Measurements from ENCODE around the gene SEPTIN5.

DNA sequence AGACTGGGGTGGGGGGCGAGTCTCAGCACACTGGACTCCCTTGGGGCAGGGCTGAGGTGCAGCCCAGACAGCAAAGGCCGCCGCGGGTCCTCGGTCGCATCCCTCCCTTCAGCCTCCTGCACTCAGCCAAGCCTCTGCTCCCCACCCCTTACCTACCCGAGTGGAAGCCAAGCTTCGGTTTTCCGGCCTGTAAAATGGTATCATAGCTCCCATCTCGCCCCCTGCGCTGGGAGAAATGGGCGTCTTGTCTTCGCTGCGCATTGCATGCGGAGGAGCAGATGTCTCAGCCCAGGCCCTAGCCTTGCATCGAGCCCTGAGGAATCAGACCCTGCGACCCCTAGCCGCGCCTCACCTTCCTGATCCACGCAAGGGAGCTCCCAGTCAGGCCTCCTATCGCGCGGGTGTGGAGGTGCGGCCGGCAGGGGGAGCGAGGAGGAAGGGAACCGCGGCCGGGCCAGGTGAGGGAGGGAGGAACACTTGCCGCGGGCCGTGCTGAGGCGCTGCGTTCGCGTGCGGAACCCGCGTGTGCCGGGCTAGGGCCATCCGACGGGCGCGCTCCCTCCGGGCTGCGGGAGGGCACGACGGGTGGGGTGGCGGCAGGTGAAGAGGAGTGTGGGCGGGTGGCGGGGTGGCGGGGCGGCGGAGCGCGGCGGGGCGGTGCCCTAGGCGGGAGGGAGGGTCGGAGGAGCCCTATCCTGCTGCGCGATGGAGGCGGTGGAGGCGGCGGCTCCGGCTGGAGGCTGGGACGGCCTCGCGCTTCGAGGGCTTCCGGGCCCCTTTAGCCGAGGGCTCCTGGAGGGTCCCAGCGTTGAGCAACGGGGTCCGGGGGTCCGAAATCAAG, 42.2 kb downstream of the SEPTIN5 start:
- TF ChIP-seq POLR2A (IDR thresholded peaks at IDR 0.05), result no peak
- TF ChIP-seq, protein P1, sequence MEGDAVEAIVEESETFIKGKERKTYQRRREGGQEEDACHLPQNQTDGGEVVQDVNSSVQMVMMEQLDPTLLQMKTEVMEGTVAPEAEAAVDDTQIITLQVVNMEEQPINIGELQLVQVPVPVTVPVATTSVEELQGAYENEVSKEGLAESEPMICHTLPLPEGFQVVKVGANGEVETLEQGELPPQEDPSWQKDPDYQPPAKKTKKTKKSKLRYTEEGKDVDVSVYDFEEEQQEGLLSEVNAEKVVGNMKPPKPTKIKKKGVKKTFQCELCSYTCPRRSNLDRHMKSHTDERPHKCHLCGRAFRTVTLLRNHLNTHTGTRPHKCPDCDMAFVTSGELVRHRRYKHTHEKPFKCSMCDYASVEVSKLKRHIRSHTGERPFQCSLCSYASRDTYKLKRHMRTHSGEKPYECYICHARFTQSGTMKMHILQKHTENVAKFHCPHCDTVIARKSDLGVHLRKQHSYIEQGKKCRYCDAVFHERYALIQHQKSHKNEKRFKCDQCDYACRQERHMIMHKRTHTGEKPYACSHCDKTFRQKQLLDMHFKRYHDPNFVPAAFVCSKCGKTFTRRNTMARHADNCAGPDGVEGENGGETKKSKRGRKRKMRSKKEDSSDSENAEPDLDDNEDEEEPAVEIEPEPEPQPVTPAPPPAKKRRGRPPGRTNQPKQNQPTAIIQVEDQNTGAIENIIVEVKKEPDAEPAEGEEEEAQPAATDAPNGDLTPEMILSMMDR (IDR thresholded peaks at IDR 0.05), result no peak
